ENCODE measurements around the gene PPP1R14B.
A peak's percentile ranks its signal among the peaks of the same experiment; 100 is the strongest.

The PPP1R14B gene

GRCh38 chr11:64252003-64252872 lies 5.5 kb upstream of the PPP1R14B start:
- TF ChIP-seq CTCF (IDR thresholded peaks at IDR 0.05; ENCODE audit: low read length, missing control alignments) = peak; percentile 39
- H3K4me3 ChIP-seq (replicated peaks; ENCODE audit: low read depth, low read length) = peak overlapping the region; percentile 85
- no peak for DNase-seq (ENCODE audit: low read depth)

GRCh38 chr11:64251753-64252002 lies 4.9 kb upstream of the PPP1R14B start:
- peak overlapping the region; percentile 85 for H3K4me3 ChIP-seq (replicated peaks; ENCODE audit: low read depth, low read length)
- no peak for DNase-seq (ENCODE audit: low read depth)
- TF ChIP-seq CTCF (IDR thresholded peaks at IDR 0.05; ENCODE audit: low read length, missing control alignments) = no peak

- no peak for DNase-seq (ENCODE audit: low read depth)
- peak within 1 kb of the TSS; percentile 85 for H3K4me3 ChIP-seq (replicated peaks; ENCODE audit: low read depth, low read length)
- TF ChIP-seq CTCF (IDR thresholded peaks at IDR 0.05; ENCODE audit: low read length, missing control alignments) = peak; percentile 29
These were observed 4.4 kb upstream of the PPP1R14B start, which contains the start of gene PLCB3 for GRCh38 chr11:64251016-64251752. TSS of gene PLCB3 (plus strand) at chr11:64251530. CDS start at chr11:64251650, 120 bp downstream.

GRCh38 chr11:64250415-64251015 lies 3.8 kb upstream of the PPP1R14B start:
- TF ChIP-seq CTCF (IDR thresholded peaks at IDR 0.05; ENCODE audit: low read length, missing control alignments) = no peak
- H3K4me3 ChIP-seq (replicated peaks; ENCODE audit: low read depth, low read length) = peak overlapping the region; percentile 85
- no peak for DNase-seq (ENCODE audit: low read depth)

GRCh38 chr11:64249563-64250414 lies 3.0 kb upstream of the PPP1R14B start:
- no peak for DNase-seq (ENCODE audit: low read depth)
- no peak for TF ChIP-seq CTCF (IDR thresholded peaks at IDR 0.05; ENCODE audit: low read length, missing control alignments)
- no peak overlapping the region for H3K4me3 ChIP-seq (replicated peaks; ENCODE audit: low read depth, low read length)

GRCh38 chr11:64249038-64249437 lies 2.3 kb upstream of the PPP1R14B start:
- H3K4me3 ChIP-seq (replicated peaks; ENCODE audit: low read depth, low read length) = no peak overlapping the region
- no peak for TF ChIP-seq CTCF (IDR thresholded peaks at IDR 0.05; ENCODE audit: low read length, missing control alignments)
- no peak for DNase-seq (ENCODE audit: low read depth)
